HG03039 (cell line): ENCODE data around the gene MCM7.

Source experiments
- ATAC-seq: cut with Tn5 transposase; IDR thresholded peaks from one replicate; pipeline ENCODE4 v1.9.1; 2021; ENCODE audit warnings: mild to moderate bottlenecking, moderate library complexity; ENCODE audit not compliant: unreplicated experiment

MCM7 gene

DNA sequence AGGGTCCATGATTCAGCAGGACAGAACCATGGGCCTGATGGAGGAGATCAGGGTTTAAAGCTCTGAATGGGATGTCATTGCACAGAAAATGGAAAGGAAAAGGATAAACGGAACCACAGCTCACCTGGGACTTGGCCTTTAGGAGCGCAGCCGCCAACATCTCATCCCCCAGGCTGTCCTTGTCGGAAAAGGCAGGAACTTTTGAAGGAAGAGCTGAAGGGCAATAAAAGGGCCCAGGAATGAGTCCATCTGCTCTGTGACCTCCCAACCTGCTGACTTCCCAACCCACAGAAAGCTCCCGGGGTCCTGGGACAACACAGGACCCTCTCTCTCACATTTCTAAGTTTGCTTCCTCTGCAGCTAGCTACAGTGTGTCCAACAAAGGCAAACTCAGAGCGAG lies 25.8 kb downstream of the MCM7 start:
- no peak for ATAC-seq

DNA sequence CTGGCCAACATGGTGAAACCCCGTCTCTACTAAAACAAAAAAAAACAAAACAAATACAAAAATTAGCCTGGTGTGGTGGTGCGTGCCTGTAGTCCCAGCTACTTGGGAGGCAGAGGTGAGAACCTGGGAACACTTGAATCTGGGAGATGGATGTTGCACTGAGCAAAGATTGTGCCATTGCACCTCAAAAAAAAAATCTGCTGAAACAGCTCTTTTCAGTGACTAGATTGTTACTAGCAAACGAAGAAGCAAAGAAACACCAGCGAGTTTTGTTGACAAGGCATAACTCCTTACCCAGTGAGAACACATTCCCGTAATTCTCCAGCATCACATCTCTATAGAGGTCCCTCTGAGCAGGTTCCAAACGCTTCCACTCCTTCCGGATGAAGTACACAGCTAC lies 26.4 kb downstream of the MCM7 start:
- ATAC-seq: no peak

DNA sequence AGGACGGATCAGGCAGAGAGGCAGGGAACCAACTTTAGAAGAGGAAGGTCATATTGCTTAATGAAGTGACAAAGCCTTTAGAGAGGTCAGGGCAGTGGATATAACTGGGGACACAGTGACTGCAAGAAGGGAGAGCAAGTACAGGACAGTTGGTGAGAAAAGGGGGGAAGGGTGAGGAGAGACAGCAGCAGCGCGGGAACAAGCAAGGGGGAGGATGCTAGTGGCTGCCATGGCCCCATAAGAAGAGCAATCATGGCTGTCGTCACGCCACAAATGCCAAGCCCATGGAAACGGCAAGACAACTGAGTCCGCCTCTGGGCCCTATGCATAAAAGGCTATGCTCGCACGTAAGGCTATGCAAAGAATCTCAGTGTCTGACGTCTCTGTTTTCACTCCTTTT lies 28.7 kb downstream of the MCM7 start:
- no peak for ATAC-seq

DNA sequence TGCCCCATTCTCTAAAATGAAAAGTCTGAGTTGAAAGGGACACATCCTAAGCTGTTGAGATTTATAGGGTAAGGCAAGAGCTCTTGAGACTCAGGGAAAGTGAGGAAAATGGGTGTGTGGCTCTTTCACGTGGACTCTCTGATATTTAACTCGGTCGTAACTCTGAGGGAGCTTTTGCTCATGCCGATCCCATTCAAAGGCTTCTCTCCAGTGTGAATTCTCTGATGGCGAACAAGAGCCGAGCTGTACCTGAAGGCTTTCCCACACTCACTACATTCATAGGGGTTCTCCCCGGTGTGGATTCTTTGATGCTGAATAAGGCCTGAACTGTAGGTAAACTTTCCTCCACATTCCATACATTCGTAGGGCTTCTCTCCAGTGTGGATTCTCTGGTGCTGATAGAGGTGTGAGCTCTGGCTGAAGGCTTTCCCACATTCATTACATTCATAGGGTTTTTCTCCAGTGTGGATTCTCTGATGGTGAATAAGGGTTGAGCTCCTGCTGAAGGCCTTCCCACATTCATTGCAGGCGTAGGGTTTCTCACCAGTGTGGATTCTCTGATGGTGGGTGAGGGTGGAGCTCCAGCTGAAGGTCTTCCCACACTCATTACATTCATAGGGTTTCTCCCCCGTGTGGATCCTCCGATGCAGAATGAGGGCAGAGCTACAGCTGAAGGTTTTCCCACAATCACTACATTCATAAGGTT lies 30.0 kb downstream of the MCM7 start:
- ATAC-seq: no peak

DNA sequence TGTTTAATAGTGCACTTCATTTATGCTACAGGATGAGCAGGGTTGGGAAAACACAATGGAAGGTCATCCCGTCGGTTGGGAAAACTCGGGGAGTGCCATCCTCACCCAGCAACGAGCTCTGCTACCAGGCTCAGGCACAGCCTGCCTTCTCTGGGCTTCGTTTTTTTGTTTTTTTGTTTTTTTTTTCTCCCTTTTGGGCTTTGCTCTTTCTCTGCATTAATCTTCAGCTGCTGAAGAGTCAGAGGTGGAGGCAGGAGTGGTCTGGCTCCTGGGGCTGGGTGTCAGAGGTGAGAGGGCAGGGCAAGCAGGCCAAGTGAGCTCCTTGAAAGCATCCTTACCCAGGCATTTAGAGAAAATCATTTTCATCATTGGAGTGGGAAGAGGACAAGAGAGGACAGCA lies 31.2 kb downstream of the MCM7 start:
- no peak for ATAC-seq

DNA sequence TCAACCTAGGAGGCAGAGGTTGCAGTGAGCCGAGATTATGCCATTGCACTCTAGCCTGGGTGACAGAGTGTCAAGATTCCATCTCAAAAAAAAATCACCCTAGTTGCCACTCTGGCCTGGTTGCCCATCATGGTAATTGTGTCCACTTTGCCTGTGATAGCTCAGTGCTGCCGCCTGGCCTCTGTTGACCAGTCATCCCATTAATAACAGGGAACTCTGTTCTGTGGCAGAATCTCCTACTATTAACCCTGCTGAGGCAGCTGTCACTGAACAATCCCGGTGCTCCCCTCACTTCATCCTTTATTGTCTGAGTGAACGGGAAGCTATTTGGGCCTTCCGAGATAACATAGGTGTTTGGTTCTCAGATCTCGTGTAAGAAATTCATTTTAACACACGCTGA lies 34.2 kb downstream of the MCM7 start:
- no peak for ATAC-seq

DNA sequence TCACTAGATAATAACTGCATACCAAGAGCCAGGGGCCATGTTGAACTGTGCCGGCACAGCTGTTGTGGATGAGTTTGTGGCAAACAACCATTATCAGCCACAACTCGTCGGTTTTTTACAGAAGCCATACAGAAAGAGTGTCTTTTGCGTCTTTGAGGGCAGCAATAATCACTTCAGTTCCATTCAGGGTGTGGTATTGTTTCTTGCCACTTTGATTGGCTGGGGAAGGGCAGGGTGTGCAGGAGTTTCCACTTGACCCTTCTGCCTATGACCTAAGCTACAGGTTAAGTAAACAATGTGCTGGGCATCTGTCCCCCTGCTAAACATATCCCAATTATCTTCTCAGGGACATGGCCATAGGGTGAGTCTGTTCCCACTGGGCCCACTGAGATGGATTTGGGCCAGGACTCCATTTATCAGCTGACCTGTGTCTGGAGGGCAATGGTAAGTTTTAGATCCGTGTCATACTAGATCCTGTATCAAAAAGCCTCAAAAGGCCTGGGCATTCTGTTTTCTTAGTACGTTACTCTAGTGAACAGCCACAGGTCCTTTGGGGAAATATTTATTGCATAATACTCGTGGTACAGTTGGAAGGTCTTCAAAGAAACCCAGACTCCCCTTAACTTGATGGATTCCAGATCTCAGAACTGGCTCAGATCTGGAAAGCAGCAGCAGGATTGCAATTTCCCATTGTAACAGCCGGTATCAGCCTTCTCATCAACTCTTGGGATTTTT lies 35.6 kb downstream of the MCM7 start:
- no peak for ATAC-seq

DNA sequence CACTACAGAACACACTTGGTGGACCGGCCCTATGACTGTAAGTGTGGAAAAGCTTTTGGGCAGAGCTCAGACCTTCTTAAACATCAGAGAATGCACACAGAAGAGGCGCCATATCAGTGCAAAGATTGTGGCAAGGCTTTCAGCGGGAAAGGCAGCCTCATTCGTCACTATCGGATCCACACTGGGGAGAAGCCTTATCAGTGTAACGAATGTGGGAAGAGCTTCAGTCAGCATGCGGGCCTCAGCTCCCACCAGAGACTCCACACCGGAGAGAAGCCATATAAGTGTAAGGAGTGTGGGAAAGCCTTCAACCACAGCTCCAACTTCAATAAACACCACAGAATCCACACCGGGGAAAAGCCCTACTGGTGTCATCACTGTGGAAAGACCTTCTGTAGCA lies 37.0 kb downstream of the MCM7 start:
- no peak for ATAC-seq

DNA sequence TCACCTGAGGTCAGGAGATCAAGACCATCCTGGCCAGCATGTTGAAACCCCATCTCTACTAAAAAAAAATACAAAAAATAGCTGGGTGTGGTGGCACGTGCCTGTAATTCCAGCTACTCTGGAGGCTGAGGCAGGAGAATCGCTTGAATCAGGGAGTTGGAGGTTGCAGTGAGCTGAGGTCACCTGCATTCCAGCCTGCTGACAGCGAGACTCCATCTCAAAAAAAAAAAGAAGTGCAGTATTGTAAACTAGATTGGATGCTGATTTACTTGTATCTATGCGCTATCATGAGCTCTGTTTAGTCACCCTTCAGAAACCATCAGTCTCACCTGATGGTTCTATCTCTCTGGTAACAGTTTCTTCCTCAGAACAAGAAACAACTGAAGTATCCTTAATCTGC lies 37.8 kb downstream of the MCM7 start:
- ATAC-seq: no peak

DNA sequence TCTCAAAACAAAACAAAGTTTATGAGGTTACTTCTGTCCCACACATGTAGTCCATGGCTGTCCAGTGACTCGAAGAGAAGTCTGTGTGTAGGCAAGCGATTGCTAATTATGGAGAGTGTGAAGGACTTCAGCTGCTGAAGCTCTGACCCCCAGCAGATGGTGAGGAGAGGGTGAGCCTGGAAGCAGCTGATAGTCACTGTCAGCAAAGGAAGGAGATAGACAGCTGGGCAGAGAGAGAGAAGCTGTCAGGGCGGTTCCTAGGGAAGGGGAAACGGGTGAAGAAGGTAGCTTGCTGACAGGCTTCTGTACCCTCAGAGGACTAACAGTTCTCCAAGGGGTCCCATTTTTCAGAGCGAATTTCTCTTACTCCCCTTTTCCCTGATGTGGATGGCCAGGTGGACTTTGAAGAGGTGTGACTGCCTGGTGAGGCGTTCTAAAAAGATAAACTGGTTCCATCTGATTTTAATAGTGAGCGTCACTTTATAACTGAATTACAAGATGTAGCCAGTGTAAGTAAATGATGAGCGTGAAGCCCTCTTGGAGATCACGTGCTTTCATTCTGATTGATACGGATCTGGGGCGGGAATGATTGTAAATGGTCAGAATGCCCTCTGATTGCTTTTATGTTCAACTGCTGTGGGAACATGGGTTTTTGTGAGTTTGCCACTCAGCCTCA lies 39.5 kb downstream of the MCM7 start:
- no peak for ATAC-seq

DNA sequence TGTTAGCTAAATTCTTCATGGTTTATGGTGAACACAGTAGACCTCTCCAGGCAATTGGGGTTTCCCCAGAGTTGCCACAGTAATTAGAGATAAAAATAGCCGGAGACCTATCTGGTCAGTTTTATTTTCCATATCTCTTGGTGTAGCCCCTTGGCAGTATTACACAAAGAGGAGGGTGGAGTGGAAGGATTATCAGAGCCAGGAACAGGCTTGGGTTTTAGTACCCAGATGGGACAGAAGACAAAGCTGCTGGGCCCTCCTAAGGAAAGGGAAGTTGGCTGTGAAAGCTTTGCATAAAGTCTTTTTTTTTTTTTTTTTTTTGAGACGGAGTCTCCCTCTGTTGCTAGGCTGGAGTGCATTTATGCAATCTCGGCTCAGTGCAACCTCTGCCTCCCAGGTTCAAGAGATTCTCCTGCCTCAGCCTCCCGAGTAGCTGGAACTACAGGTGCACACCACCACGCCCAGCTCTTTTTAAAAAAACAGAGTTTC lies 41.9 kb downstream of the MCM7 start:
- no peak for ATAC-seq

DNA sequence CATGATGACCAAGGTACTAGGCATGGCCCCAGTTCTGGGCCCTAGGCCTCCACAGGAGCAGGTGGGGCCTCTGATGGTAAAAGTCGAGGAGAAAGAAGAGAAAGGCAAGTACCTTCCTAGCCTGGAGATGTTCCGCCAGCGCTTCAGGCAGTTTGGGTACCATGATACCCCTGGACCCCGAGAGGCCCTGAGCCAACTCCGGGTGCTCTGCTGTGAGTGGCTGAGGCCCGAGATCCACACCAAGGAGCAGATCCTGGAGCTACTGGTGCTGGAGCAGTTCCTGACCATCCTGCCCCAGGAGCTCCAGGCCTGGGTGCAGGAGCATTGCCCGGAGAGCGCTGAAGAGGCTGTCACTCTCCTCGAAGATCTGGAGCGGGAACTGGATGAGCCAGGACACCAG lies 44.2 kb downstream of the MCM7 start:
- no peak for ATAC-seq

DNA sequence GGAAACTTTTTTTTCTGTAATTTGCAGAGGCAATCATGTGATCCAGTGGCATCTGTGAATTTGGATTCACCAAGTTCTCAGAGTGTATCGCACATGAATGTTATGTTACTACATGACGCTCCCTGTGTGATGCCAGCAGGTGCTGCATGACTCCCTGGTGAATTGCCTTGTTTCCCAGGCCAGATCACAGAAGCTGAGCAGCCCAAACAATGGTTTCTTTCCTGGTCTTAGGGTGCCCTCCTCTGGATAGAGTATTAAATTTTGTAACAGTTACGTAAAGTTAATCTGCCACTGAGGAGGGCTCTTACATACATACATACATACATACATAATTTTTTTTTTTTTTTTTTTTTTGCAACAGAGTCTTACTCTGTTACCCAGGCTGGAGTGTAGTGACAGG lies 48.0 kb downstream of the MCM7 start:
- ATAC-seq: no peak

DNA sequence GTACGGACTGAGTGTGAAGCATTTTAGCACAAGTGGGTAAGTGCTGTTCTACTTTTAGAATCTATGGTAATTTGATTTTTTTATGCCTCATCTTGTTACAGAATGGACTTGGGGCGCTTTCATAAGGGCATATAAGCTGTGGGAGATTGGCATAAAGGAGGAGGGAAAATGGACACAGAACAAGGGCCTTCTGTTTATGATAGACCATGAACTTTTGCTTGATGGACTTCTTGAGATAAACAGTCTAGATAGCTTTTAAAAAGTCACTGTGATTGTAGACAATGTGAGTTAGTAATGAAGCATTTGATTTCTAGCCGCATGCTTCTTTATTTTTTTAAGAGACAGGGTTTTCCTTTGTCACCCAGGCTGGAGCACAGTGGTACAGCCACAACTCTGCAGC lies 49.6 kb downstream of the MCM7 start:
- ATAC-seq: no peak

DNA sequence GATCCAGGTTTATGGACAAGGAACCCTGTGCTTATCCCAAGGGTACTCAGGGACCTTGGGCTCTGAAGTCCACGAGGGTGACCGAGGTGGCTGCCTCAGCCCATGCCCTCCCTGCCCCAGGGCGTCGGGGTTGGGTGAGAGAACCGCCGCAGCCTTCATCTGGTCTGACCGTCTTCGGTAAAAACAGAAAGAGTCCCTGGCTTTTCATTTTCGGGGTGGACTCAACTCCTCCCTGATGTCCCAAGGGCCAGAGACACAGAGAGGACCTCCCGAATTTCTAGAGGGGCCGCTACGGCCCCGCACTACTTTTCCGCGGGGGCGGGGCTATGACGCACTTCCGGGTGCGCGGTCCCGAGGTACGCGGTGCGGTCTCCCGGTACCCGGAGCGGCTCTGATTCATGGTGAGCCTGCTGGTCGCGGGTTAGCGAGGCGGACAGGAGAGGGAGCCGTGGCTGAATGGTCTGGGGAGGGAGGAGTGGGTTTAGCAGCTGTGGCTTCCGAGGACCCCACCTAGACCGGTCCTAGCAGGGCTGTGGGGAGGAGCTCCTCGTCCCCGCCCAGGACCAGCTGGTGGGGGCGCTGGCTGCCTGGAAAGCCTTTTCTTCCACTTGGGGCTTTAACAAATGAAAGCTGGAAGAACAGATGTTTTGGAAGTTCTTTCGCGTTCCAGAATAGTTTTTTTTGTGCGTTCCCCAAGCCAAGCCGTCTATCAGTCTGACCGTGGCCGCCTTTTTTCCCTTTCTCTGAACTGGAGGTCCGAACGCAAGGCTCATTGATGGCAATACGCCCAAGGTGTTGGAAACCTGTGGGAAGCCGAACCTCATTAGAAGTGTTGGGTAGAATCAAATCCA lies 51.5 kb downstream of the MCM7 start, which contains the start of gene ZSCAN21:
Gene ZSCAN21, plus strand, starts transcription at position 334 of the 851 bp plus-strand sequence. CDS start 7,233 bp downstream, outside the sequence.
- ATAC-seq: peak; percentile 83

DNA sequence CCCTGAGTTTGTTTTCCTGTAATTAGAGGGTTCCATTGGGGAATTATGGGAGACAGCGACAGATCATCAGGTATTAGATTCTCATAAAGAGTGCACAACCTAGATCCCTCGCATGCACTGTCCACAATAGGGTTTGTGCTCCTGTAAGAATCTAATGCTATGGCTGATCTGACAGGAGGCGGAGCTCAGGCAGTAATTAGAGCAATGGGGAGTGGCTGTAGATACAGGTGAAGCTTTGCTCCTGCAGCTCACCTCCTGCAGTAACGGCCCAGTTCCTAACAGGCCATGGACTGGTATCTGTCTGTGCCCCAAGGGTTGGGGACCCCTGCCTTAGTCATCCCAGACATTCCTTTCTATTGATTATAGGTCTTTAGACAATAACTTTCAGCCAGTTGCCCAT lies 52.5 kb downstream of the MCM7 start:
- no peak for ATAC-seq

DNA sequence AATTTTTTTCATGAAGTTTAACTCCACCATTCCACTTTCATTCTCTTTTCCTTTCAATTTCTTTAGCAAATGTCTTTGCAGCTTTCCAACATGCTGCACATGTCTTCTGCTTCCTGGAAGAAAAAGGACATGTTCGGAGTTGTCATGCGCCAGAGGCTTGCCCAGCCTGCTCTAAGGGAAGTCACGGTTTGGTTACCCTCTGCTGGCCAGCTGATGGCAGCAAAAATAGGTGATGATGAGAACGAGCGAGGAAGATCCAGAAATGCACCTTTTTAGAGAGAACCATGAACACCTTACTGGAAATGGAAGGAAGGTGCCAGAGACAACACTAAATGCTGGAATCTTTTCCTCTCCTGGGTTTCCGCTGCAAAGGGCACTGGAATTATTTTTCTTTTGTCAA lies 56.5 kb downstream of the MCM7 start:
- ATAC-seq: no peak
